H1 (cell line): ENCODE data around the gene APEX2.

Experiments
- EZH2 ChIP-seq: fragments of 200-600 bp; sonication (generic); IDR thresholded peaks from 2 replicates; pipeline ENCODE4 v1.7.1; 2012; ENCODE audit warnings: low read depth, mild to moderate bottlenecking, moderate library complexity, low read length, inconsistent platforms; ENCODE audit not compliant: severe bottlenecking
- POLR2A ChIP-seq, 2 experiments: IDR thresholded peaks; 1 replicate in 1 of 2; 2 replicates in 1 of 2; pipeline ENCODE4 v1.6.1; 2011; ENCODE audit warnings: low read depth in 2 of 2, low read length in 2 of 2, mild to moderate bottlenecking in 2 of 2; ENCODE audit errors: control extremely low read depth in 1 of 2
- POLR2AphosphoS5 ChIP-seq: IDR thresholded peaks from 2 replicates; pipeline ENCODE4 v1.6.1; 2011; ENCODE audit warnings: low read depth, low read length
- TAF1 ChIP-seq: IDR thresholded peaks from 2 replicates; pipeline ENCODE4 v1.6.1; 2011; ENCODE audit warnings: mild to moderate bottlenecking, low read depth, low read length
- TCF12 ChIP-seq: IDR thresholded peaks from 2 replicates; pipeline ENCODE4 v1.6.1; 2011; ENCODE audit warnings: low read depth, mild to moderate bottlenecking, low read length
- USF2 ChIP-seq: IDR thresholded peaks from 2 replicates; pipeline ENCODE4 v1.6.1; 2011; ENCODE audit warnings: low read length, improper control_type of control experiment
- TF ChIP-seq, protein P1 (sequence below), 3 experiments: IDR thresholded peaks; 1 replicate in 2 of 3; 2 replicates in 1 of 3; pipeline versions ENCODE4 v1.5.1 to v1.6.1; 2011; ENCODE audit warnings: low read length in 3 of 3, mild to moderate bottlenecking in 3 of 3, inconsistent platforms in 2 of 3, low read depth in 1 of 3, moderate library complexity in 1 of 3; ENCODE audit not compliant: insufficient read depth in 1 of 3; ENCODE audit errors: control extremely low read depth in 1 of 3

DNA sequence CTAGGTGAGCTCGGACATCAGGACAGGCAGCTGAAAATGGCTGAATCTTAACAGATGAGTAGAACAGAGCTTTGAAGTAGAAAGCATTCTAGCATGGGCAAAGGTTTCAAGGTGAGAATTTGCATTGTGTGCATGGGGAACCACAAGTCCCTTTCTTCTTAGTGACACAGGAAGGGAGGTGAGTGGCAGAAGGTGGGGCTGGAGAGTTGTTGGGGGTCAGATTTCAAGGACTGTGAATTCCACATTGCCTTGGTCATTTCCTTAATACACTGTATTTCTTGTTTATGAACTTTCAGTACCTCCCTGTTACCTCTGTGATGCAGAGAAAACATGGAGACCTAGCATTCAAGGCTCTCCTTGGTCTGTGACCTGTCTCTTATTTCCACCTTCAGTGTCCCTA is 4.1 kb downstream of the APEX2 start:
- TF ChIP-seq, protein P1, sequence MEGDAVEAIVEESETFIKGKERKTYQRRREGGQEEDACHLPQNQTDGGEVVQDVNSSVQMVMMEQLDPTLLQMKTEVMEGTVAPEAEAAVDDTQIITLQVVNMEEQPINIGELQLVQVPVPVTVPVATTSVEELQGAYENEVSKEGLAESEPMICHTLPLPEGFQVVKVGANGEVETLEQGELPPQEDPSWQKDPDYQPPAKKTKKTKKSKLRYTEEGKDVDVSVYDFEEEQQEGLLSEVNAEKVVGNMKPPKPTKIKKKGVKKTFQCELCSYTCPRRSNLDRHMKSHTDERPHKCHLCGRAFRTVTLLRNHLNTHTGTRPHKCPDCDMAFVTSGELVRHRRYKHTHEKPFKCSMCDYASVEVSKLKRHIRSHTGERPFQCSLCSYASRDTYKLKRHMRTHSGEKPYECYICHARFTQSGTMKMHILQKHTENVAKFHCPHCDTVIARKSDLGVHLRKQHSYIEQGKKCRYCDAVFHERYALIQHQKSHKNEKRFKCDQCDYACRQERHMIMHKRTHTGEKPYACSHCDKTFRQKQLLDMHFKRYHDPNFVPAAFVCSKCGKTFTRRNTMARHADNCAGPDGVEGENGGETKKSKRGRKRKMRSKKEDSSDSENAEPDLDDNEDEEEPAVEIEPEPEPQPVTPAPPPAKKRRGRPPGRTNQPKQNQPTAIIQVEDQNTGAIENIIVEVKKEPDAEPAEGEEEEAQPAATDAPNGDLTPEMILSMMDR (IDR thresholded peaks at IDR 0.05; ENCODE audit: control extremely low read depth in 1 of 3, insufficient read depth in 1 of 3, low read depth in 1 of 3, low read length in 3 of 3) = no peak
- TF ChIP-seq POLR2AphosphoS5 = no peak
- TF ChIP-seq POLR2A (IDR thresholded peaks at IDR 0.05; ENCODE audit: control extremely low read depth in 1 of 2, low read depth in 2 of 2, low read length in 2 of 2) = no peak
- no peak for TF ChIP-seq TAF1
- no peak for TF ChIP-seq TCF12
- TF ChIP-seq USF2 = no peak
- no peak for TF ChIP-seq EZH2
